Hematopoietic multipotent progenitor cell treated with erythropoietin and hydrocortisone succinate and interleukin-3 and kit ligand, for 17 days (in vitro differentiated cells): ENCODE data around the gene CAPNS2.
"Not testable (repeated sequence)": the region's sequence is repeated elsewhere in the genome, so short reads cannot be mapped to it uniquely, and the experiment has no call there.

Experiments used
- DNase-seq: peaks from one replicate; pipeline ENCODE4 v3.0.0-alpha.2; 2015; ENCODE audit warnings: low spot score

Gene CAPNS2

DNA sequence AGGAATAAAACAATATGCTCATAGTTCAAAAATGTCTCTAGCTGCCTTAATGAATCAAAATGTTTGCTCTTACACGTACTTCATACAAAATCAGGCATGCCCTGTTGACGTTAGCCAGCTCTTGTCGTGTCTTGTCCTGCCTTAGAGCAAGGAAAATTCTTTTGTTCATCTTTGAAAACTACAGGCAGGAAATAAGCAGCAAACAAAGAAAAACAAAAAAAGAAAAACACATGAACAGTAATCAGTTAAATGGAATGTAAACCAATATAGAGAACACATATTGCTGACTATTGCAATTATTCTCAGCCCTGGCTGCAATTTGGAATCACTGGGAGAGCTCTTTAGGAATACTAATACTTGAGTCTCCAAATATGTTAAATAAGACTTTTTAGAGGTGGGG lies 1.7 kb downstream of the CAPNS2 start:
- DNase-seq, result no peak

DNA sequence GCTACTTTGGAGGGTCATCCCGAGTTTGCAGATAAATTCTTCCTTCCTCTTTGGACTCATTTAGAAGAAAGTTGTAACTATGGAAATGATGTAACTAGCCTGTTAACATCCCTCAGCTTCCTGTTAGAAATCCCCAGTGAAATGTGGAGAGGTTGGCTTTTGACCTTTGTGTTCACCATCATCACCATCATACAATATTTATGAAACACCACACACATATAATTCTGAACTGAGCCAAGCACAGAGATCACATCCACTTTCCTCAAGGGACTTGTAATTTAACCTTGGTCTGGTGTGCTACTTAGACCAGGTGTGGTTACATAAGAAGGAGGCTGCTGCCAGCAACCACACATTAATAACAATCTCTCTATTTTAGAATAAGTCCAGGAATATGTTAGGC lies 2.5 kb downstream of the CAPNS2 start:
- DNase-seq, result no peak

- no peak for DNase-seq
Measured at GRCh38 chr16:55570159-55570558, 3.7 kb downstream of the CAPNS2 start.

- no peak for DNase-seq
Measured at GRCh38 chr16:55571191-55571897, 4.9 kb downstream of the CAPNS2 start.

- DNase-seq, result no peak
Measured at GRCh38 chr16:55572439-55572838, 6.0 kb downstream of the CAPNS2 start.

GRCh38 chr16:55574811-55575210 lies 8.3 kb downstream of the CAPNS2 start:
- no peak for DNase-seq

GRCh38 chr16:55575496-55575895 lies 9.0 kb downstream of the CAPNS2 start:
- DNase-seq, result no peak

DNA sequence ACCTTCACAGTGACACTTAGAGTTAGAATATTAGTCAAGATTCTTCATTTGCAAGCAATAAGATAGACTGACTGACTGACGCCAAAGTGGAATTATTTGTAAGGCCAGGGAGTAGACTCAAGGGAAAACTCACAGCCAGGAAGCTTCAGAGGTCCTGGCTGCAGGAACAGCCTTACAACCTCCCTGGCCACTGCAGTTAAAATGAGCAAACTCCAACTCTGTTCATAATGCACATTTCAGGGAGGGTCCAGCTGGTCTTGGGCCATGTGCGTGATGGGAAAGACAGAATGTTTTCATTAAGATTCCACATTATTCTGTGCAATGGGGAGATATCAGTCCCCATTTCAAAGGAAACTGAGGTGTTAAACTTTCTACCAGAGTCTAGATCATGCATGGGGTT lies 9.9 kb downstream of the CAPNS2 start:
- no peak for DNase-seq

DNA sequence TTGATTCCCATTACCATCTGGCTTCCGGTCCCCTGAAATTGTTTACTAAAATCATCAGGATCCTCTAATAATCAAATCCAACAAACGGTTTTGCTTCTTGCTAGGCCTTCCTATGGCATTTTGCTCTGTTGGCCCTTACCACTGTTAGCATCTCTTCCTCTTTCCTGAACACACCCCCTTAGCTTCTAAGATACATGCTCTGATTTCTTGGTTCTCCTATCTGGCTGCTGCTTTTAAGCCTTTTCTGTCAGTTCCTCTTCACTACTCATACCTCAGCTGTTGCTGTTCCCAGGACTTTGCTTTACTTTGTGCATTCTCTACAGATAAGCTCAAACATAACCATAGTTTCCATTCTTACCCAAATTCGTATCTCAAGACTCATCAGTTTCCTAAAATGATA lies 11.4 kb downstream of the CAPNS2 start:
- DNase-seq, result no peak

- no peak for DNase-seq
Measured at GRCh38 chr16:55585631-55586030, 19.1 kb downstream of the CAPNS2 start.

GRCh38 chr16:55588799-55589198 lies 22.3 kb downstream of the CAPNS2 start:
- no peak for DNase-seq

DNA sequence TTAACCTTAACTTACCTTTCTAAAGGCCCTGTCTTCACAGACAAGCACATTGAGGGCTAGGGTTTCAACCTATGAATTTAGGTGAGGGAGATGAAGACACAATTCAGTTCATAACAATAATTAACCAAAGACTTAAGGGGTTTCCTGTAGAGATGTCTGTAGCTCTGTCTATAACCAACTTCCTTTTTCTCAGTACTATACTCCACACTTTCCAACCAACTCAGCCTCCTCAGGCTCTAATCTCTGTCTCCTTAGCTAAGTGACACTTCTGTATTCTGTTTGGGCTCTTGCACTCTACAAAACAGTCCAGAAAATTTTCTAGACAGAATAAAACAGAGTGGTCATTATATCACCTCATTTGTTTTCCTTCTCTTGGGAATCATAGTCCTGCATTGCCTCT lies 25.8 kb downstream of the CAPNS2 start:
- no peak for DNase-seq

- DNase-seq, result no peak
Measured at GRCh38 chr16:55597928-55598327, 31.4 kb downstream of the CAPNS2 start.

GRCh38 chr16:55605754-55606336 lies 39.4 kb downstream of the CAPNS2 start:
- no peak for DNase-seq

GRCh38 chr16:55613613-55614335 lies 47.3 kb downstream of the CAPNS2 start:
- DNase-seq, result no peak

GRCh38 chr16:55615071-55615470 lies 48.6 kb downstream of the CAPNS2 start:
- DNase-seq, result no peak

GRCh38 chr16:55615670-55616069 lies 49.2 kb downstream of the CAPNS2 start:
- not testable (repeated sequence) for DNase-seq
